ENCODE data around the gene HTR3D. TPM values are rescaled to one million over a fixed set of nuclear protein-coding genes. Genes with fewer than 3 reads are reported as not detected.

HTR3D gene
- total and polyA plus RNA-seq, 4 donors = not detected

DNA sequence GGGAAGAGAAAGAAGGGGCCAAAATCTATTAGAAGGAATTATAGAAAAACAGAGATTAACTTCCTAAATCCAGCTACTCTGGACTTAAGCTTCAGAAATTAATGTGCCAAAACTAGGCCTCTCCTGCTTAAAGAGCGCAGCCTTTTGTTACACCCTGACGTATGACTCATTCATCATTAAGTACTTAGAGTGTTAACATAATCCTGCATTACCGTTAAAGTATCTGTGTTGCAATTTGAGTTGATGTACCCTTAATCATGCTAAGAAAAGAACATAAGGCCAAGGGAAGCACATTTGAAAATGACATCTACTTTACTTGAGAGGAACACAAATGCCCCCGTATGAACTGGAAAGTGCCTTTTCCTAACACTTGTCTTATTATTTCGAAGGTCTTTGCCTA lies 7.9 kb downstream of the HTR3D start:
- ATAC-seq (ENCODE audit: insufficient read depth, low FRiP score) = peak; percentile 77
- TF ChIP-seq, protein P1, sequence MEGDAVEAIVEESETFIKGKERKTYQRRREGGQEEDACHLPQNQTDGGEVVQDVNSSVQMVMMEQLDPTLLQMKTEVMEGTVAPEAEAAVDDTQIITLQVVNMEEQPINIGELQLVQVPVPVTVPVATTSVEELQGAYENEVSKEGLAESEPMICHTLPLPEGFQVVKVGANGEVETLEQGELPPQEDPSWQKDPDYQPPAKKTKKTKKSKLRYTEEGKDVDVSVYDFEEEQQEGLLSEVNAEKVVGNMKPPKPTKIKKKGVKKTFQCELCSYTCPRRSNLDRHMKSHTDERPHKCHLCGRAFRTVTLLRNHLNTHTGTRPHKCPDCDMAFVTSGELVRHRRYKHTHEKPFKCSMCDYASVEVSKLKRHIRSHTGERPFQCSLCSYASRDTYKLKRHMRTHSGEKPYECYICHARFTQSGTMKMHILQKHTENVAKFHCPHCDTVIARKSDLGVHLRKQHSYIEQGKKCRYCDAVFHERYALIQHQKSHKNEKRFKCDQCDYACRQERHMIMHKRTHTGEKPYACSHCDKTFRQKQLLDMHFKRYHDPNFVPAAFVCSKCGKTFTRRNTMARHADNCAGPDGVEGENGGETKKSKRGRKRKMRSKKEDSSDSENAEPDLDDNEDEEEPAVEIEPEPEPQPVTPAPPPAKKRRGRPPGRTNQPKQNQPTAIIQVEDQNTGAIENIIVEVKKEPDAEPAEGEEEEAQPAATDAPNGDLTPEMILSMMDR (IDR thresholded peaks at IDR 0.05; ENCODE audit: control extremely low read depth, extremely low read depth) = no peak

GRCh38 chr3:184040010-184040409 lies 8.5 kb downstream of the HTR3D start:
- no peak overlapping the region for H3K27ac ChIP-seq (ENCODE audit: low read depth in 1 of 2, low read length in 1 of 2)

More for the DNA sequence above, 7.9 kb downstream of the HTR3D start:
- H3K9me3 ChIP-seq (ENCODE audit: control insufficient read depth in 4 of 4, insufficient read depth in 3 of 4, low read length in 3 of 4) = no peaks in the 10 kb centered on the region
- DNase-seq = no peak
- H3K9ac ChIP-seq (ENCODE audit: insufficient read depth in 1 of 2, low read length in 2 of 2) = no peak overlapping the region
- no peaks in the 10 kb centered on the region for H3K4me1 ChIP-seq (ENCODE audit: control insufficient read depth in 5 of 5, insufficient read depth in 5 of 5, low read length in 5 of 5)
- no peaks in the 10 kb centered on the region for H3K36me3 ChIP-seq (ENCODE audit: control insufficient read depth in 4 of 4, insufficient read depth in 4 of 4, low read length in 4 of 4)
- H3K27me3 ChIP-seq (ENCODE audit: control insufficient read depth in 3 of 3, insufficient read depth in 3 of 3, low read length in 2 of 3) = no peaks in the 10 kb centered on the region
- WGBS, 2 donors = 54 to 77% methylated on average over 5 of the region's 5 CpGs
- no peak overlapping the region for H3K4me3 ChIP-seq
- H3K27ac ChIP-seq (ENCODE audit: low read depth in 1 of 2, low read length in 1 of 2) = no peak overlapping the region

DNA sequence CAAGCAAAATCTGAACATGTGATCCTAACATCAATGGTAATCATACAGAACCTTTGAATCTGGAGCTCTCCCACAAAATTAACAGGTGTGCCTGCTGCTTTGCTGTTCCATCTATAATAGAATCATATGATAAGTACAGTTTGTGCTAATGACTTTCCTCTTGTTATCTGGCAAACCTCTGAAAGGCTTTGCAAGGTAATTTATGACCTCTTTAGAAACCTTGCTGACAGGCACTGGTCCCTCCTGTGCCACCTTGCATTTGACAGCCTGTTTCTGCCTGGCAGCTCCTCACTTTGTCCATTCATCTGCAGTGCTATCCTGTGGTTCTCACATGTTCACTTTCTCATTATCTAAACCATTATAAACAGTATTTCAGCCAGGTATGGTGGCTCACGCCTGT lies 11.1 kb downstream of the HTR3D start:
- 91 to 97% methylated on average over 1 of the region's 1 CpG for WGBS, 2 donors
- no peak for ATAC-seq (ENCODE audit: insufficient read depth, low FRiP score)
- no peak overlapping the region for H3K4me3 ChIP-seq
- H3K4me1 ChIP-seq (ENCODE audit: control insufficient read depth in 5 of 5, insufficient read depth in 5 of 5, low read length in 5 of 5) = no peaks in the 10 kb centered on the region
- no peak for DNase-seq
- H3K9me3 ChIP-seq (ENCODE audit: control insufficient read depth in 4 of 4, insufficient read depth in 3 of 4, low read length in 3 of 4) = no peaks in the 10 kb centered on the region
- H3K27me3 ChIP-seq (ENCODE audit: control insufficient read depth in 3 of 3, insufficient read depth in 3 of 3, low read length in 2 of 3) = no peaks in the 10 kb centered on the region
- no peak overlapping the region for H3K9ac ChIP-seq (ENCODE audit: insufficient read depth in 1 of 2, low read length in 2 of 2)
- H3K36me3 ChIP-seq (ENCODE audit: control insufficient read depth in 4 of 4, insufficient read depth in 4 of 4, low read length in 4 of 4) = no peaks in the 10 kb centered on the region
- TF ChIP-seq, protein P1 (IDR thresholded peaks at IDR 0.05; ENCODE audit: control extremely low read depth, extremely low read depth) = no peak
- H3K27ac ChIP-seq (ENCODE audit: low read depth in 1 of 2, low read length in 1 of 2) = no peak overlapping the region

More at GRCh38 chr3:184040010-184040409, 8.5 kb downstream of the HTR3D start:
- H3K9me3 ChIP-seq (ENCODE audit: control insufficient read depth in 4 of 4, insufficient read depth in 3 of 4, low read length in 3 of 4) = no peaks in the 10 kb centered on the region
- H3K9ac ChIP-seq (ENCODE audit: insufficient read depth in 1 of 2, low read length in 2 of 2) = no peak overlapping the region
- no peaks in the 10 kb centered on the region for H3K36me3 ChIP-seq (ENCODE audit: control insufficient read depth in 4 of 4, insufficient read depth in 4 of 4, low read length in 4 of 4)
- WGBS, 2 donors = 53 to 78% methylated on average over 3 of the region's 3 CpGs
- no peaks in the 10 kb centered on the region for H3K4me1 ChIP-seq (ENCODE audit: control insufficient read depth in 5 of 5, insufficient read depth in 5 of 5, low read length in 5 of 5)
- no peak for ATAC-seq (ENCODE audit: insufficient read depth, low FRiP score)
- DNase-seq = no peak
- H3K4me3 ChIP-seq = no peak overlapping the region
- TF ChIP-seq, protein P1 (IDR thresholded peaks at IDR 0.05; ENCODE audit: control extremely low read depth, extremely low read depth) = no peak
- H3K27me3 ChIP-seq (ENCODE audit: control insufficient read depth in 3 of 3, insufficient read depth in 3 of 3, low read length in 2 of 3) = no peaks in the 10 kb centered on the region

GRCh38 chr3:184045995-184046394 lies 14.5 kb downstream of the HTR3D start:
- Histone ChIP-seq H3K36me3 (ENCODE audit: control insufficient read depth in 4 of 4, insufficient read depth in 4 of 4, low read length in 4 of 4) (no peaks in the 10 kb centered on the region), H3K9me3 (ENCODE audit: control insufficient read depth in 4 of 4, insufficient read depth in 3 of 4, low read length in 3 of 4) (no peaks in the 10 kb centered on the region), H3K9ac (ENCODE audit: insufficient read depth in 1 of 2, low read length in 2 of 2) (no peak overlapping the region), H3K4me1 (ENCODE audit: control insufficient read depth in 5 of 5, insufficient read depth in 5 of 5, low read length in 5 of 5) (no peaks in the 10 kb centered on the region), H3K27ac (ENCODE audit: low read depth in 1 of 2, low read length in 1 of 2) (no peak overlapping the region), H3K4me3 (no peak overlapping the region), H3K27me3 (ENCODE audit: control insufficient read depth in 3 of 3, insufficient read depth in 3 of 3, low read length in 2 of 3) (no peaks in the 10 kb centered on the region)
- WGBS, 2 donors = 94 to 96% methylated on average over 5 of the region's 5 CpGs
- TF ChIP-seq, protein P1 (IDR thresholded peaks at IDR 0.05; ENCODE audit: control extremely low read depth, extremely low read depth) = no peak
- ATAC-seq (ENCODE audit: insufficient read depth, low FRiP score) = no peak
- DNase-seq = no peak
